Type B pancreatic cell (in vitro differentiated cells): ENCODE data around the gene SPCS1. TPM values are rescaled to one million over a fixed set of nuclear protein-coding genes. Genes with fewer than 3 reads are reported as not detected.

Source experiments
- DNase-seq: peaks from one replicate; pipeline ENCODE4 v3.0.0; 2021; ENCODE audit warnings: mixed read lengths; ENCODE audit not compliant: unreplicated experiment; ENCODE audit errors: extremely low spot score
- H3K27ac Mint-ChIP-seq: 2 replicates; pipeline ENCODE4 v1.8.0; 2021; ENCODE audit warnings: mild to moderate bottlenecking, mixed read lengths
- H3K27me3 Mint-ChIP-seq: 2 replicates; pipeline ENCODE4 v1.8.0; 2021; ENCODE audit warnings: mixed read lengths
- H3K36me3 Mint-ChIP-seq: 2 replicates; pipeline ENCODE4 v1.8.0; 2021; ENCODE audit warnings: mixed read lengths
- H3K4me1 Mint-ChIP-seq: one replicate; pipeline ENCODE4 v1.8.0; 2021; ENCODE audit warnings: mixed read lengths; ENCODE audit not compliant: unreplicated experiment
- H3K4me3 Mint-ChIP-seq: 2 replicates; pipeline ENCODE4 v1.8.0; 2021; ENCODE audit warnings: mild to moderate bottlenecking, mixed read lengths
- H3K9me3 Mint-ChIP-seq: 2 replicates; pipeline ENCODE4 v1.8.0; 2021; ENCODE audit warnings: mixed read lengths
- total RNA-seq: library from RNA; stranded (reverse); gene quantifications from 2 replicates; pipeline ENCODE4 v1.2.1, GENCODE V29; 2021; ENCODE audit warnings: low replicate concordance
- TF ChIP-seq, protein P1 (sequence below): fragments of 200-600 bp; sonication (generic); conservative IDR thresholded peaks from 2 replicates; pipeline ENCODE4 v1.5.0; 2021; ENCODE audit warnings: antibody characterized with exemption, mild to moderate bottlenecking

The SPCS1 gene
- total RNA-seq, 1 donor from 2014 or later: 102 TPM

- no peaks in the 10 kb centered on the region for H3K27me3 Mint-ChIP-seq
- peaks cover 44% of the 10 kb centered on the region for H3K36me3 Mint-ChIP-seq
- H3K27ac Mint-ChIP-seq: peak overlapping the region; percentile 99
- TF ChIP-seq, protein P1, sequence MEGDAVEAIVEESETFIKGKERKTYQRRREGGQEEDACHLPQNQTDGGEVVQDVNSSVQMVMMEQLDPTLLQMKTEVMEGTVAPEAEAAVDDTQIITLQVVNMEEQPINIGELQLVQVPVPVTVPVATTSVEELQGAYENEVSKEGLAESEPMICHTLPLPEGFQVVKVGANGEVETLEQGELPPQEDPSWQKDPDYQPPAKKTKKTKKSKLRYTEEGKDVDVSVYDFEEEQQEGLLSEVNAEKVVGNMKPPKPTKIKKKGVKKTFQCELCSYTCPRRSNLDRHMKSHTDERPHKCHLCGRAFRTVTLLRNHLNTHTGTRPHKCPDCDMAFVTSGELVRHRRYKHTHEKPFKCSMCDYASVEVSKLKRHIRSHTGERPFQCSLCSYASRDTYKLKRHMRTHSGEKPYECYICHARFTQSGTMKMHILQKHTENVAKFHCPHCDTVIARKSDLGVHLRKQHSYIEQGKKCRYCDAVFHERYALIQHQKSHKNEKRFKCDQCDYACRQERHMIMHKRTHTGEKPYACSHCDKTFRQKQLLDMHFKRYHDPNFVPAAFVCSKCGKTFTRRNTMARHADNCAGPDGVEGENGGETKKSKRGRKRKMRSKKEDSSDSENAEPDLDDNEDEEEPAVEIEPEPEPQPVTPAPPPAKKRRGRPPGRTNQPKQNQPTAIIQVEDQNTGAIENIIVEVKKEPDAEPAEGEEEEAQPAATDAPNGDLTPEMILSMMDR: no peak
- no peak for DNase-seq
- H3K4me1 Mint-ChIP-seq: peaks cover 22% of the 10 kb centered on the region
- H3K4me3 Mint-ChIP-seq: peak overlapping the region; percentile 99
- no peaks in the 10 kb centered on the region for H3K9me3 Mint-ChIP-seq
Observed at GRCh38 chr3:52688266-52688665, 17.6 kb upstream of the SPCS1 start.

DNA sequence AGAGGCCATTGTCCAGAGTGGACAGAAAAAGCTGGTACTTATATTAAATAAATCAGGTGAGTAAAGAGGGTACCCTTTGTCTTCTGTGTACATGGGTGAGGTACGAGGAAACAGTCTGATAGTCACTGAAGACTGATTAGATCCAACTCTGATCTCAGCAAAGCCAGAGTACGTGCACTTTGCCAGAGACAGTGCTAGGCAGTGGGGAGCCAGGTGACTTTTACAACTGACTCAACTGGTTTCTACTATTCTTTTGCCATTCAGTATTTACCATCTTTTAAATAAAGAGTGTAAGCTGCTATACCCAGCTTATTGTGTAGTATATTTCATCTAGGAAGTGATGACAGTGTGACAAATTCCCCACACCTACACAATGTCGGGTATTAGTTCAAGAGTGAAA, 16.8 kb upstream of the SPCS1 start:
- TF ChIP-seq, protein P1: no peak
- H3K36me3 Mint-ChIP-seq: peaks cover 51% of the 10 kb centered on the region
- H3K27ac Mint-ChIP-seq: peak overlapping the region; percentile 99
- no peak for DNase-seq
- no peak overlapping the region for H3K4me3 Mint-ChIP-seq
- no peaks in the 10 kb centered on the region for H3K9me3 Mint-ChIP-seq
- no peaks in the 10 kb centered on the region for H3K27me3 Mint-ChIP-seq
- H3K4me1 Mint-ChIP-seq: peaks cover 22% of the 10 kb centered on the region

- Mint-ChIP-seq H3K4me3 (no peak overlapping the region), H3K4me1 (peaks cover 15% of the 10 kb centered on the region), H3K27ac (no peak overlapping the region), H3K27me3 (no peaks in the 10 kb centered on the region), H3K9me3 (no peaks in the 10 kb centered on the region), H3K36me3 (peaks cover 65% of the 10 kb centered on the region)
- TF ChIP-seq, protein P1: no peak
- no peak for DNase-seq
Observed at GRCh38 chr3:52690560-52690959, 15.3 kb upstream of the SPCS1 start.

GRCh38 chr3:52693071-52693470, 12.8 kb upstream of the SPCS1 start:
- Mint-ChIP-seq H3K9me3 (no peaks in the 10 kb centered on the region), H3K27me3 (no peaks in the 10 kb centered on the region), H3K4me3 (no peak overlapping the region), H3K27ac (peak overlapping the region; percentile 80), H3K36me3 (peaks cover 58% of the 10 kb centered on the region), H3K4me1 (peaks cover 5% of the 10 kb centered on the region)
- DNase-seq: no peak
- TF ChIP-seq, protein P1: no peak

DNA sequence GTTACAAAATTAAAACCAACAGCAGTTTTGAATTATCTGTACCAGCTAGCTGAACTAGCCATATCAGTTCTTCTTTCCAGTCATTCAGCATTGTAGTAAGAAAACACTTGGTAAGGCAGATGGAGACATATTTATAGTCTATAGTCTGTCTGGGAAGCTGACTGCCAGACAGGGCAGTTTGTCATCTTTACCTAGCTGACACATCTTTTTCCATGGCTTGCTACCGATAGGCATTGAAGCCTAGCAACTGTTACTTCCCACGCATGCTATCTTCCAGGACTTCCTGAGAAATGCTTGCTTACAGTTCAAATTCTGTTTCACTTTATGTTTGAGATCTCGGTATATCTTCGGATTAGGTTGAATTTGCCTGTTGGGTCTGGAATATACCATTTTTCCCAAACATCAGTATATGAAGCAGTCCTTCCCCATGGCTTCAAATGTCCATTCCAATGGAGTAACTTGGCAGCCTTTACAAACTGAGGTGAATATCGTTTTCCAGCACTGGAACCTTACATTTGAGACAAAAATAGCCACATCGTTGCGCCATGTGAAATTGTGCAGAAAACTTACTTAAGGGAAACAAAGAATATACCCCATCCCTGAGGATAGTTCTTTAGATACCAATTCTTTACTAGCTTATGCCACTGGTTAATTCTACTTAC, 11.2 kb upstream of the SPCS1 start:
- H3K4me1 Mint-ChIP-seq: no peaks in the 10 kb centered on the region
- DNase-seq: no peak
- H3K27me3 Mint-ChIP-seq: no peaks in the 10 kb centered on the region
- peaks cover 48% of the 10 kb centered on the region for H3K36me3 Mint-ChIP-seq
- no peak overlapping the region for H3K4me3 Mint-ChIP-seq
- H3K9me3 Mint-ChIP-seq: no peaks in the 10 kb centered on the region
- TF ChIP-seq, protein P1: no peak
- H3K27ac Mint-ChIP-seq: no peak overlapping the region
